ENCODE results near the gene MAJIN.

- TF ChIP-seq POLR2A (IDR thresholded peaks at IDR 0.05) (no peak), CTCF (IDR thresholded peaks at IDR 0.05) (no peak)
Observed at GRCh38 chr11:64974124-64974523, 2.2 kb upstream of the MAJIN start.

Measured in prostate gland (tissue), 2 donors.